GM12874 (cell line): ENCODE data around the gene KCNK5.

Source experiments
- CTCF ChIP-seq: IDR thresholded peaks from 2 replicates; pipeline ENCODE4 v1.5.1; 2011; ENCODE audit warnings: low read depth, mild to moderate bottlenecking, control low read depth, low read length, moderate library complexity; ENCODE audit not compliant: insufficient read depth

Gene KCNK5

GRCh38 chr6:39195792-39196385, 33.4 kb downstream of the KCNK5 start:
- TF ChIP-seq CTCF: no peak

GRCh38 chr6:39194466-39194865, 34.8 kb downstream of the KCNK5 start:
- TF ChIP-seq CTCF: no peak

- TF ChIP-seq CTCF: no peak
These were observed 36.0 kb downstream of the KCNK5 start for GRCh38 chr6:39193201-39193791.

- no peak for TF ChIP-seq CTCF
These were observed 36.5 kb downstream of the KCNK5 start for GRCh38 chr6:39192736-39193135.

- no peak for TF ChIP-seq CTCF
These were observed 37.9 kb downstream of the KCNK5 start for GRCh38 chr6:39191236-39191930.

- no peak for TF ChIP-seq CTCF
These were observed 38.6 kb downstream of the KCNK5 start for GRCh38 chr6:39190545-39191235.

GRCh38 chr6:39189915-39190544, 39.2 kb downstream of the KCNK5 start:
- TF ChIP-seq CTCF: peak; percentile 79
